Measurements from ENCODE around the gene CX3CR1.
A peak's percentile ranks its signal among the peaks of the same experiment; 100 is the strongest.

The CX3CR1 gene

DNA sequence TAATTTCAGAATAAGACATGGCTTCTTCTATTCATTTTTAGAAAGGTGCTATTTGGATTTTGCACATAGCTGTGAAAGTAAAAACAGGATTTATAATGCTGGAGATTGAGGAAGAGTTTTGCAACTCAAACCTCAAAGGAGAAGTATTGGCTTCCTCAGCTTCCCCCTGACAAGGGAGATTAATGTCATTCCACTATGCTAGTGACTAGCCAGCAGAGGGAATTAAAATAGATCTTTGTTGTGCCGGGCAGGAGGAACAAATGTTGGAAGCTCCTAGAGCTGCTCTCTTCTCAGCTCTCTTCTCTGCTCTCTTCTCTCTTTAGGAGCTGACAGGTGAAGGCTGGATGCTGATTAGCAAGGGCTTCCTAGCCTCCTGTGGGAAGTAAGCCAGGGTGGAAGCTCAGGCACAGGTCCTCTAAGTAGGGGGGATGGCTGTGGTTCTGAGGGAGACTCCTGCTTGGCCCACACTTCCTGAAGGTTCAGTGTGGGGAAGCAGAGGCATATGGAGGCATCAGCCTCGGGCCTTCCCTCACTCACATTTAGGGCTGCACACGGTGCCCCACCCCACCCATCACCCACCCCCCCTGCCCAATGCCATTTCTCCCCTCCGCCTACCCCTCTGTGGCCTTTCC is 29.6 kb downstream of the CX3CR1 start:
- TF ChIP-seq REST (IDR thresholded peaks at IDR 0.05; ENCODE audit: insufficient replicate concordance, low read depth) (no peak), POLR2AphosphoS5 (IDR thresholded peaks at IDR 0.05; ENCODE audit: low read depth) (0 out of 2 replicates have a peak, but pooled peaks have one; percentile 42), SPI1 (IDR thresholded peaks at IDR 0.05; ENCODE audit: borderline replicate concordance, low read depth) (peak; percentile 70)
- H3K4me3 ChIP-seq (replicated peaks; ENCODE audit: insufficient read depth, low read length): no peak overlapping the region
- no peaks in the 10 kb centered on the region for H3K27me3 ChIP-seq (ENCODE audit: insufficient read depth, poor library complexity, severe bottlenecking)
- peak overlapping the region; percentile 60 for H3K27ac ChIP-seq (replicated peaks)
- DNase-seq (ENCODE audit: low read depth in 1 of 2, low spot score in 1 of 2): peak in 1 of 2 experiments; percentile 78

- H3K27me3 ChIP-seq (ENCODE audit: insufficient read depth, poor library complexity, severe bottlenecking): no peaks in the 10 kb centered on the region
- no peak overlapping the region for H3K4me3 ChIP-seq (replicated peaks; ENCODE audit: insufficient read depth, low read length)
- peak overlapping the region; percentile 60 for H3K27ac ChIP-seq (replicated peaks)
- no peak for DNase-seq (ENCODE audit: low read depth in 1 of 2, low spot score in 1 of 2)
- TF ChIP-seq REST (IDR thresholded peaks at IDR 0.05; ENCODE audit: insufficient replicate concordance, low read depth) (no peak), CTCF (IDR thresholded peaks at IDR 0.05; ENCODE audit: insufficient read depth, low read length) (no peak), SPI1 (IDR thresholded peaks at IDR 0.05; ENCODE audit: borderline replicate concordance, low read depth) (no peak), GABPA (IDR thresholded peaks at IDR 0.05; ENCODE audit: low read depth) (no peak), POLR2AphosphoS5 (IDR thresholded peaks at IDR 0.05; ENCODE audit: low read depth) (no peak)
Observed at GRCh38 chr3:39249453-39250115, 30.3 kb downstream of the CX3CR1 start.

- Histone ChIP-seq H3K4me3 (replicated peaks; ENCODE audit: insufficient read depth, low read length) (no peak overlapping the region), H3K27me3 (ENCODE audit: insufficient read depth, poor library complexity, severe bottlenecking) (no peaks in the 10 kb centered on the region), H3K27ac (replicated peaks) (peak overlapping the region; percentile 21; the same call in 1 of the 2 replicates)
- TF ChIP-seq SPI1 (IDR thresholded peaks at IDR 0.05; ENCODE audit: borderline replicate concordance, low read depth) (peak; percentile 30; the same call in 1 of the 2 replicates), CTCF (IDR thresholded peaks at IDR 0.05; ENCODE audit: insufficient read depth, low read length) (no peak), REST (IDR thresholded peaks at IDR 0.05; ENCODE audit: insufficient replicate concordance, low read depth) (no peak), GABPA (IDR thresholded peaks at IDR 0.05; ENCODE audit: low read depth) (no peak)
- peak in 1 of 2 experiments; percentile 58 for DNase-seq (ENCODE audit: low read depth in 1 of 2, low spot score in 1 of 2)
Observed at GRCh38 chr3:39241561-39241960, 38.3 kb downstream of the CX3CR1 start.
